Measurements from ENCODE around the gene PROZ. TPM values are rescaled to one million over a fixed set of nuclear protein-coding genes. Genes with fewer than 3 reads are reported as not detected.
A peak's percentile ranks its signal among the peaks of the same experiment; 100 is the strongest.

PROZ gene
- total and polyA plus RNA-seq, 7 donors: not detected

DNA sequence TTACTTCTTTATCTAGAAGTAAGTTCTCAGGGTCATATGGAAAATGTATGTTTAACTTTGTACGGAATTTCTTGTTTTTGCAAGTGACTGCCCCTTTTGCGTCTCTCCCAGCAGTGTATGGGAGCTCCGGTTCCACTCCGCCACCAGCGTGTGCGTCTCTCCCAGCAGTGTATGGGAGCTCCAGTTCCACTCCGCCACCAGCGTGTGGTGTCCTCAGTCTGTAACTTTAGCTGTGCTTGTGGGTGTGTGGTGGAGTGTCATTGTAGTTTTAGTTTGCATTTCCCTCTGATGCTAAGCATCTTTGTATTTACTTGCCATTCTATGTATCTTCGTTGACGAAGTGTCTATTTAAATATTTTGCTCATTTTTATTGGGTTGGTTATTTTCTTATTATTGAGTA, 53.3 kb downstream of the PROZ start:
- peak overlapping the region; percentile 77 for H3K27ac ChIP-seq
- no peaks in the 10 kb centered on the region for H3K9me3 ChIP-seq
- WGBS, 3 donors: 93 to 95% (median 94%) methylated on average over 10 of the region's 10 CpGs
- intact Hi-C loops (cut with DNase I): no loop called here
- H3K4me3 ChIP-seq: no peak overlapping the region
- ATAC-seq: no peak
- H3K4me1 ChIP-seq: peaks cover 70% of the 10 kb centered on the region
- no peaks in the 10 kb centered on the region for H3K27me3 ChIP-seq (ENCODE audit: insufficient read depth in 3 of 3, low read length in 2 of 3)
- peaks cover 0 to 19% of the 10 kb centered on the region in 2 donors for H3K36me3 ChIP-seq (ENCODE audit: insufficient read depth in 1 of 2, low read depth in 1 of 2)
- no peak for DNase-seq
- TF ChIP-seq, protein P1, sequence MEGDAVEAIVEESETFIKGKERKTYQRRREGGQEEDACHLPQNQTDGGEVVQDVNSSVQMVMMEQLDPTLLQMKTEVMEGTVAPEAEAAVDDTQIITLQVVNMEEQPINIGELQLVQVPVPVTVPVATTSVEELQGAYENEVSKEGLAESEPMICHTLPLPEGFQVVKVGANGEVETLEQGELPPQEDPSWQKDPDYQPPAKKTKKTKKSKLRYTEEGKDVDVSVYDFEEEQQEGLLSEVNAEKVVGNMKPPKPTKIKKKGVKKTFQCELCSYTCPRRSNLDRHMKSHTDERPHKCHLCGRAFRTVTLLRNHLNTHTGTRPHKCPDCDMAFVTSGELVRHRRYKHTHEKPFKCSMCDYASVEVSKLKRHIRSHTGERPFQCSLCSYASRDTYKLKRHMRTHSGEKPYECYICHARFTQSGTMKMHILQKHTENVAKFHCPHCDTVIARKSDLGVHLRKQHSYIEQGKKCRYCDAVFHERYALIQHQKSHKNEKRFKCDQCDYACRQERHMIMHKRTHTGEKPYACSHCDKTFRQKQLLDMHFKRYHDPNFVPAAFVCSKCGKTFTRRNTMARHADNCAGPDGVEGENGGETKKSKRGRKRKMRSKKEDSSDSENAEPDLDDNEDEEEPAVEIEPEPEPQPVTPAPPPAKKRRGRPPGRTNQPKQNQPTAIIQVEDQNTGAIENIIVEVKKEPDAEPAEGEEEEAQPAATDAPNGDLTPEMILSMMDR (IDR thresholded peaks at IDR 0.05): no peak

DNA sequence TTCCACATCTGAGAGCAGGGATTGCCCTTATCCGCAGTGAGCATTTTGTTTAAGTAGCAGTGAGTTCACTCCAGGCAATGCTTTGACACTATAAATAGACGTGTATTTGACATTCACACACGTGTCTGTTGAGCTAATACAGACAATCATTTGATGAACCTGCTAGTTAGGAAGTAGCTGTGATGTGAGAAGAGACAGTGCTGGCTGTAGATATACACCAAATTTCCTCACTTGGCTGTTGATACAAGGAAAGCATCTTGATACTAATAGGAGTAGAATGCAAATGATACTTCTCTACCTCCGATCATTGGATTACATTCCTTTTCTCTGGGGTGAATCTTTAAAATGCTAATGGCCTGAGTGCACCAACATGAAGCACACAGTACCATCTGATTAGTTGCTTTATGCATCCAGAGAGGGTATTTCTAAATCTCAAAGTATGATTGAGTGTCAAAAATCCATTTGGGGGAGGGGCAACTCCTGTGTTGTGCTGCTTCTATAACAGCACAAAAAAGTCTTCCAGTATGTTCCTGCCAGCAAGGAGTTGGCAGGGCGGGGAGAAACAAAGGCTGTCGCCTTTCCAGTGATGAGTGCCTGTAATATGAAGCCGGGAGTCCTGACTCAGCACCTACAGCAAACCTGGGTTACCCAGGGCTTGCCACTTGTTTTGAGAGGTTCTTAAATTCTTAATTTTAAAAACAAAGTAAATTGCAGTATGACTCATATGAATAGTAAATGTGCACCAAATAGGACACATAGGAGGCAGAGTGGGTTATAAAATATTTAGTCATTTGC, 58.0 kb downstream of the PROZ start:
- Histone ChIP-seq H3K36me3 (ENCODE audit: insufficient read depth in 1 of 2, low read depth in 1 of 2) (peaks cover 0 to 35% of the 10 kb centered on the region in 2 donors), H3K4me3 (peak overlapping the region; percentile 33), H3K4me1 (peaks cover 80% of the 10 kb centered on the region), H3K27me3 (ENCODE audit: insufficient read depth in 3 of 3, low read length in 2 of 3) (no peaks in the 10 kb centered on the region), H3K9me3 (no peaks in the 10 kb centered on the region), H3K27ac (peak overlapping the region; percentile 77)
- 16 to 20% (median 17%) methylated on average over 7 of the region's 7 CpGs for WGBS, 3 donors
- TF ChIP-seq, protein P1 (IDR thresholded peaks at IDR 0.05): no peak
- ATAC-seq: peak; percentile 87 to 92 (median 90)
- peak; percentile 45 to 81 for DNase-seq
- intact Hi-C loops (cut with DNase I): no loop called here

DNA sequence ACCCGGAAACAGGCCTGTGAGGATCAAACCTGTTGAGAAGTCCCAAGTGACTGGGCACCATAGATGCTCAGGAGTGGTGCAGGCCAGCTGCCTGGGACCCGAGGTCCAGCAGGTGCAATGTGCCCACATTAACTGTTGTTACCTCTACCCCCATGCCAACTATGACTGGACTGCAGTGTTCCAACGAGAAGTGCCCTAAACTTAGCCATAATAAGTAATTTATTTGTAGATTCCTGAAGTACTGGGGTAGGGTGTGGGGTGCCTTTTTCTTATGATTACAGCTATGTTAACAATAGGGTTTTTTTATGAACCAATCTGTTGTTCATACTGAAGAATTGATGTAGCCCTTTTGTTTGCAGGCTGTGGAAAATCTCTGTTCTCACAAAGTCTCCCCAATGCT, 60.1 kb downstream of the PROZ start:
- no peaks in the 10 kb centered on the region for H3K27me3 ChIP-seq (ENCODE audit: insufficient read depth in 3 of 3, low read length in 2 of 3)
- DNase-seq: no peak
- TF ChIP-seq, protein P1 (IDR thresholded peaks at IDR 0.05): no peak
- WGBS, 3 donors: 42 to 70% (median 46%) methylated on average over 3 of the region's 3 CpGs
- no peak for ATAC-seq
- H3K4me3 ChIP-seq: no peak overlapping the region
- intact Hi-C loops (cut with DNase I): no loop called here
- H3K27ac ChIP-seq: peak overlapping the region; percentile 77
- no peaks in the 10 kb centered on the region for H3K9me3 ChIP-seq
- H3K36me3 ChIP-seq (ENCODE audit: insufficient read depth in 1 of 2, low read depth in 1 of 2): peaks cover 0 to 43% of the 10 kb centered on the region in 2 donors
- peaks cover 59% of the 10 kb centered on the region for H3K4me1 ChIP-seq

DNA sequence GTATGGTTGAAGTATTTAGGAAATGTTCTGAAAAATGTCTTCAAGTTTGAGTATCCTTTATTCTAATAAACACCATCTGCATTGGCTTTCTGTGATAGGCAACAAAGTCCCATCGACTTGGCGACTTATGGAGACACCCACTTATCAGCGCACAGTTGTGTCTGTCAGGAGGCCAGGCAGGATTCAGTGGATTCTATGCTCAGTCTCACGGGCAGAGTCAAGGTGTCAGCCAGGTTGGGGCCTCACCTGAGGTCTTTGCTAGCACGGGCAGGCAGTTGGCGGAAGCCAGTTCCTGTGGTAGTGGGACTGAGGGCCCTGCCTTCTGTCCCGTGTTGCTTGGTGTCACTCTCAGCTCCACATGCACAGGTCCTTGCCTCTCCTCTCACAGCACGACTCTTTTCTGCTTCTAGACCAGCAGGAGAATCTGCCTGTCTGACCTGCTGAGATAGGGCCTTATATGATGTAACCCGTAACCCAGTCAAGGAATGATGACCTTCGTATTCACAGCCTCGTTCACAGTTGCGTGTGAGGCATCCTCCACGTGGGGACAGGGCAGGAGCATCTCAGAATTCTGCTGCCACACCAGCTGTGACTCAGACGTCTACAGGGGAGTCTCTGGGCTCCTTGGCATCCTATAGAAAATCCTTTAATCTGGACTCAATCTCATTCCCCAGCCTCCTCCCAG, 61.0 kb downstream of the PROZ start:
- H3K9me3 ChIP-seq: no peaks in the 10 kb centered on the region
- TF ChIP-seq, protein P1 (IDR thresholded peaks at IDR 0.05): no peak
- DNase-seq: no peak
- H3K4me3 ChIP-seq: no peak overlapping the region
- intact Hi-C loops (cut with DNase I): no loop called here
- H3K4me1 ChIP-seq: peaks cover 50% of the 10 kb centered on the region
- ATAC-seq: no peak
- H3K27ac ChIP-seq: peak overlapping the region; percentile 77
- no peaks in the 10 kb centered on the region for H3K27me3 ChIP-seq (ENCODE audit: insufficient read depth in 3 of 3, low read length in 2 of 3)
- 81 to 83% (median 81%) methylated on average over 14 of the region's 14 CpGs for WGBS, 3 donors
- H3K36me3 ChIP-seq (ENCODE audit: insufficient read depth in 1 of 2, low read depth in 1 of 2): peaks cover 0 to 51% of the 10 kb centered on the region in 2 donors

All from psoas muscle (tissue), 8 donors.